Lower lobe of right lung (tissue), 2 donors: ENCODE measurements around the gene THAP4. TPM values are rescaled to one million over a fixed set of nuclear protein-coding genes. Genes with fewer than 3 reads are reported as not detected.
"Not testable (repeated sequence)": the region's sequence is repeated elsewhere in the genome, so short reads cannot be mapped to it uniquely, and the experiment has no call there.

ENCODE experiments used
- ATAC-seq, 2 donors: fragments of 200-7000 bp; cut with Tn5 transposase; one replicate each; pipeline ENCODE4 v1.9.1; 2020 to 2022; ENCODE audit warnings: mild to moderate bottlenecking in 2 of 2, moderate library complexity in 2 of 2
- DNase-seq: peaks from one replicate; pipeline ENCODE4 v3.0.0-alpha.2; 2020
- H3K27ac ChIP-seq: fragments of 200-600 bp; one replicate; pipeline ENCODE4 v1.8.0; 2022
- H3K27me3 ChIP-seq: fragments of 200-600 bp; one replicate; pipeline ENCODE4 v1.8.0; 2022; ENCODE audit warnings: low read depth
- H3K36me3 ChIP-seq: fragments of 200-600 bp; one replicate; pipeline ENCODE4 v1.8.0; 2022; ENCODE audit warnings: mild to moderate bottlenecking
- H3K4me1 ChIP-seq: fragments of 200-600 bp; one replicate; pipeline ENCODE4 v1.8.0; 2022
- H3K4me3 ChIP-seq: fragments of 200-600 bp; one replicate; pipeline ENCODE4 v1.8.0; 2022; ENCODE audit warnings: mild to moderate bottlenecking
- H3K9me3 ChIP-seq: fragments of 200-600 bp; one replicate; pipeline ENCODE4 v1.8.0; 2022
- intact Hi-C: fragments of 100-400 bp; cut with DNase I; formaldehyde crosslinking; loops from one replicate; pipeline ENCODE4 v1.11.0; 2022
- total RNA-seq: library from RNA; stranded (reverse); fragmentation: NEBNext Ultra II Directional; extraction: Animal tissue kit (Norgen Biotek cat#: 25700); gene quantifications from one replicate; pipeline ENCODE4 v1.2.1, GENCODE V29; 2021
- TF ChIP-seq, protein P1 (sequence below): fragments of 200-600 bp; IDR thresholded peaks from one replicate; pipeline ENCODE4 v1.8.0; 2022; ENCODE audit warnings: antibody characterized with exemption, mild to moderate bottlenecking
- donor health status: DM: no; HTN: yes; CAD: no; lungs with severe emphysema.

The THAP4 gene
- total RNA-seq, 1 donor from 2014 or later, result 39.8 TPM

DNA sequence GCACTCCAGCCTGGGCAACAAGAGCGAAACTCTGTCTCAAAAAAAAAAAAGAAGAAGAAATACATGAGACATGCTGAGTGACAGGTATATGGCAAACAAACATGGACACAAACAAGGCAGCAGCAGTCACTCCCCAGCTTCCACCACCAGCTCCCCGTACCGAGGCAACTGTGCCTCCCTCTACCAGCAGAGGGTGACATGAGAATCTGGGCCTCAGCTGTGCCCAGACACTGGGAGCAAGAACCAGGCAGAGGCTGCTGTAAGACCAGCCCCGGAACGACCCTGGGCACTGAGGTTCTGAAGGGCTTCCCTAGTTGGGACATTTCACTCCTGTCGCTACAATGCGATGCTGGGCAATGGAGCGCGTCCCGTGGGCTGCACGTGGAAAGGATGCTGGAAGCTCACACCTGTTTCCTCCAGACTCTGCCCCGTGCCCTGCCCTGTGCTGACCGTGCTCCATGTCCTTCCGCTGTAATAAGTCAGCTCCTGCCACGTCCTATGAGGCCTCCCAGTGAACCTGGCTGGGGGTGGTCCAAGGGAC, 41.3 kb downstream of the THAP4 start:
- no peaks in the 10 kb centered on the region for H3K9me3 ChIP-seq
- peaks cover 83% of the 10 kb centered on the region for H3K36me3 ChIP-seq
- no peaks in the 10 kb centered on the region for H3K4me1 ChIP-seq
- ATAC-seq, result peak in 1 of 2 donors; percentile 14
- DNase-seq, result no peak
- H3K27me3 ChIP-seq, result no peaks in the 10 kb centered on the region
- intact Hi-C loops, result no loop called here
- TF ChIP-seq, protein P1, sequence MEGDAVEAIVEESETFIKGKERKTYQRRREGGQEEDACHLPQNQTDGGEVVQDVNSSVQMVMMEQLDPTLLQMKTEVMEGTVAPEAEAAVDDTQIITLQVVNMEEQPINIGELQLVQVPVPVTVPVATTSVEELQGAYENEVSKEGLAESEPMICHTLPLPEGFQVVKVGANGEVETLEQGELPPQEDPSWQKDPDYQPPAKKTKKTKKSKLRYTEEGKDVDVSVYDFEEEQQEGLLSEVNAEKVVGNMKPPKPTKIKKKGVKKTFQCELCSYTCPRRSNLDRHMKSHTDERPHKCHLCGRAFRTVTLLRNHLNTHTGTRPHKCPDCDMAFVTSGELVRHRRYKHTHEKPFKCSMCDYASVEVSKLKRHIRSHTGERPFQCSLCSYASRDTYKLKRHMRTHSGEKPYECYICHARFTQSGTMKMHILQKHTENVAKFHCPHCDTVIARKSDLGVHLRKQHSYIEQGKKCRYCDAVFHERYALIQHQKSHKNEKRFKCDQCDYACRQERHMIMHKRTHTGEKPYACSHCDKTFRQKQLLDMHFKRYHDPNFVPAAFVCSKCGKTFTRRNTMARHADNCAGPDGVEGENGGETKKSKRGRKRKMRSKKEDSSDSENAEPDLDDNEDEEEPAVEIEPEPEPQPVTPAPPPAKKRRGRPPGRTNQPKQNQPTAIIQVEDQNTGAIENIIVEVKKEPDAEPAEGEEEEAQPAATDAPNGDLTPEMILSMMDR, result no peak
- no peak overlapping the region for H3K4me3 ChIP-seq
- no peak overlapping the region for H3K27ac ChIP-seq

- TF ChIP-seq, protein P1, result no peak
- no peaks in the 10 kb centered on the region for H3K9me3 ChIP-seq
- no peak for DNase-seq
- ATAC-seq, result no peak
- H3K27ac ChIP-seq, result no peak overlapping the region
- H3K36me3 ChIP-seq, result peaks cover 59% of the 10 kb centered on the region
- intact Hi-C loops, result no loop called here
- H3K4me3 ChIP-seq, result no peak overlapping the region
- no peaks in the 10 kb centered on the region for H3K27me3 ChIP-seq
- H3K4me1 ChIP-seq, result no peaks in the 10 kb centered on the region
Measured at GRCh38 chr2:241593271-241593670, 43.7 kb downstream of the THAP4 start.

- TF ChIP-seq, protein P1, result no peak
Measured at GRCh38 chr2:241592126-241592845, 44.7 kb downstream of the THAP4 start.

DNA sequence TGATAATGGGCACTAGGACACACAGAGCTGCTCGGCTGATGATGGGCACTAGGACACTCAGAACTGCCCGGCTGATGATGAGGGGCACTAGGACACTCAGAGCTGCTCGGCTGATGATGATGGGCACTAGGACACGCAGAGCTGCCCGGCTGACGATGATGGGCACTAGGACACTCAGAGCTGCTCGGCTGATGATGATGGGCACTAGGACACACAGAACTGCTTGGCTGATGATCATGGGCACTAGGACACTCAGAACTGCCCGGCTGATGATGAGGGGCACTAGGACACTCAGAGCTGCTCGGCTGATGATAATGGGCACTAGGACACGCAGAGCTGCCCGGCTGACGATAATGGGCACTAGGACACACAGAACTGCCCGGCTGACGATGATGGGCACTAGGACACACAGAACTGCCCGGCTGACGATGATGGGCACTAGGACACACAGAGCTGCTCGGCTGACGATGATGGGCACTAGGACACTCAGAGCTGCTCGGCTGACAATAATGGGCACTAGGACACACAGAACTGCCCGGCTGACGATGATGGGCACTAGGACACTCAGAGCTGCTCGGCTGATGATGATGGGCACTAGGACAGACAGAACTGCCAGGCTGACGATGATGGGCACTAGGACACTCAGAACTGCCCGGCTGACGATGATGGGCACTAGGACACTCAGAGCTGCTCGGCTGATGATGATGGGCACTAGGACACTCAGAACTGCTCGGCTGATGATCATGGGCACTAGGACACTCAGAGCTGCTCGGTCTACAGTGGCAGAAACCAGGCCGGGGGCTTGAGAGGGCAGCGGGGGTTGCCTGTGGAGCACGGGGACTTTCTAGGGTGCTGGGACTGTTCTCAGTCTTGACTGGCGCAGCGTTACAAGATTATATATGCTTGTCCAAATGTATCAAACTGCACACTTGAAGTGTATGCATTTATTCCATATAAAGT, 46.2 kb downstream of the THAP4 start:
- ATAC-seq, H3K27me3 ChIP-seq, H3K4me1 ChIP-seq, intact Hi-C loops, DNase-seq, H3K4me3 ChIP-seq, H3K27ac ChIP-seq: not testable (repeated sequence)
- Histone ChIP-seq H3K9me3 (peaks cover 19% of the 10 kb centered on the region), H3K36me3 (peaks cover 37% of the 10 kb centered on the region)

More at GRCh38 chr2:241592126-241592845, 44.7 kb downstream of the THAP4 start:
- no peak overlapping the region for H3K27ac ChIP-seq
- peak; percentile 11 to 23 for ATAC-seq
- no peak overlapping the region for H3K4me3 ChIP-seq
- intact Hi-C loops, result no loop called here
- no peaks in the 10 kb centered on the region for H3K27me3 ChIP-seq
- peaks cover 4% of the 10 kb centered on the region for H3K9me3 ChIP-seq
- DNase-seq, result no peak
- H3K36me3 ChIP-seq, result peaks cover 49% of the 10 kb centered on the region
- H3K4me1 ChIP-seq, result no peaks in the 10 kb centered on the region

DNA sequence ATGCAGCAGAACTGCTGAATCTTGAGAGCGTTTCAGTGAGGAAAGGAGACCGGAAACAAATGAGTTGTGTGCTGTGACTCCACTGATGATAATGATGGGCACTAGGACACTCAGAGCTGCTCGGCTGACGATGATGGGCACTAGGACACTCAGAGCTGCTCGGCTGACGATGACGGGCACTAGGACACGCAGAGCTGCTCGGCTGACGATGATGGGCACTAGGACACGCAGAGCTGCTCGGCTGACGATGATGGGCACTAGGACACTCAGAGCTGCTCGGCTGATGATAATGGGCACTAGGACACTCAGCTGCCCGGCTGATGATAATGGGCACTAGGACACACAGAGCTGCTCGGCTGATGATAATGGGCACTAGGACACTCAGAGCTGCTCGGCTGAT, 47.1 kb downstream of the THAP4 start:
- intact Hi-C loops, DNase-seq, H3K27me3 ChIP-seq, H3K27ac ChIP-seq, ATAC-seq, H3K4me1 ChIP-seq, H3K4me3 ChIP-seq: not testable (repeated sequence)
- Histone ChIP-seq H3K9me3 (peaks cover 23% of the 10 kb centered on the region), H3K36me3 (peaks cover 33% of the 10 kb centered on the region)

GRCh38 chr2:241586564-241587264, 50.2 kb downstream of the THAP4 start:
- no peaks in the 10 kb centered on the region for H3K27me3 ChIP-seq
- peaks cover 35% of the 10 kb centered on the region for H3K36me3 ChIP-seq
- peaks cover 23% of the 10 kb centered on the region for H3K9me3 ChIP-seq
- ATAC-seq, result no peak
- TF ChIP-seq, protein P1, result no peak
- no peaks in the 10 kb centered on the region for H3K4me1 ChIP-seq
- intact Hi-C loops, result no loop called here
- no peak overlapping the region for H3K4me3 ChIP-seq
- H3K27ac ChIP-seq, result no peak overlapping the region
- no peak for DNase-seq
